Activated CD4-positive, alpha-beta T cell treated with anti-CD3 and anti-CD28 coated beads, Interleukin-2, amount 10 ng/mL, durations not matched to agents 7 days and 5 days (primary cell): ENCODE results near the gene CBX5. TPM values are rescaled to one million over a fixed set of nuclear protein-coding genes. Genes with fewer than 3 reads are reported as not detected.
A peak's percentile ranks its signal among the peaks of the same experiment; 100 is the strongest.

ENCODE experiments used
- CTCF ChIA-PET: fragments of 350-600 bp; sonication (Branson Sonifier 250); formaldehyde crosslinking; loops from one replicate; lab custom pipeline; 2021; ENCODE audit warnings: antibody characterized with exemption; lab: Charles Lee
- POLR2A ChIA-PET: fragments of 350-600 bp; sonication (Branson Sonifier 250); formaldehyde crosslinking; loops from one replicate; lab custom pipeline; 2021; ENCODE audit warnings: antibody characterized with exemption; lab: Charles Lee
- DNase-seq: peaks from one replicate; pipeline ENCODE4 v3.0.0-alpha.2; 2020
- H3K27ac Mint-ChIP-seq: one replicate; pipeline ENCODE4 v1.8.0; 2021; ENCODE audit warnings: mild to moderate bottlenecking, moderate library complexity, mixed read lengths
- H3K27me3 Mint-ChIP-seq: one replicate; pipeline ENCODE4 v1.8.0; 2021; ENCODE audit warnings: mixed read lengths
- H3K36me3 Mint-ChIP-seq: one replicate; pipeline ENCODE4 v1.8.0; 2021; ENCODE audit warnings: low read depth, mixed read lengths
- H3K4me1 Mint-ChIP-seq: one replicate; pipeline ENCODE4 v1.8.0; 2021; ENCODE audit warnings: mixed read lengths
- H3K4me3 Mint-ChIP-seq: one replicate; pipeline ENCODE4 v1.8.0; 2021; ENCODE audit warnings: mild to moderate bottlenecking, moderate library complexity, mixed read lengths
- H3K9me3 Mint-ChIP-seq: one replicate; pipeline ENCODE4 v1.8.0; 2021; ENCODE audit warnings: mixed read lengths
- total RNA-seq, 2 experiments: library from RNA; stranded (reverse); gene quantifications; one replicate each; pipeline ENCODE4 v1.2.3, GENCODE V29; 2021

Gene CBX5
- total RNA-seq, 2 experiments from 2014 or later, result 145 to 170 TPM

- Mint-ChIP-seq H3K36me3 (no peaks in the 10 kb centered on the region), H3K4me3 (peak overlapping the region; percentile 78), H3K27ac (no peak overlapping the region), H3K4me1 (peaks cover 44% of the 10 kb centered on the region), H3K9me3 (no peaks in the 10 kb centered on the region), H3K27me3 (peaks cover 22% of the 10 kb centered on the region)
- POLR2A ChIA-PET, result interaction anchor here (0.5 kb wide), 1 partner anchor 164 kb away, joined by 3 read pairs; no protein-coding TSS in a partner anchor
- CTCF ChIA-PET, result interaction anchor here (0.7 to 4.0 kb wide), 39 partner anchors 9 to 595 kb away, joined by 3 to 39 read pairs (median 4); partner anchors contain the start of genes HNRNPA1, HOXC10, HOXC4 and HOXC5
- DNase-seq, result peak; percentile 94
Observed at GRCh38 chr12:54214553-54215406, 65.1 kb downstream of the CBX5 start.

- Mint-ChIP-seq H3K27me3 (peaks cover 16% of the 10 kb centered on the region), H3K27ac (no peak overlapping the region), H3K36me3 (no peaks in the 10 kb centered on the region), H3K4me1 (peaks cover 34% of the 10 kb centered on the region), H3K4me3 (no peak overlapping the region), H3K9me3 (no peaks in the 10 kb centered on the region)
- no peak for DNase-seq
- ChIA-PET CTCF (interaction anchor here (0.9 to 4.0 kb wide), 8 partner anchors 9 to 207 kb away, joined by 3 to 17 read pairs (median 6); partner anchors contain the start of gene HOXC5), POLR2A (no interaction called here)
Observed at GRCh38 chr12:54213079-54213478, 66.8 kb downstream of the CBX5 start.

- Mint-ChIP-seq H3K27me3 (peaks cover 23% of the 10 kb centered on the region), H3K36me3 (no peaks in the 10 kb centered on the region), H3K9me3 (no peaks in the 10 kb centered on the region), H3K4me1 (peaks cover 30% of the 10 kb centered on the region), H3K27ac (no peak overlapping the region), H3K4me3 (no peak overlapping the region)
- ChIA-PET CTCF (interaction anchor here (1.0 to 1.4 kb wide), 2 partner anchors 167 to 168 kb away, joined by 3 to 4 read pairs; no protein-coding TSS in a partner anchor), POLR2A (no interaction called here)
- no peak for DNase-seq
Observed at GRCh38 chr12:54211920-54212319, 68.0 kb downstream of the CBX5 start.

- DNase-seq, result no peak
- Mint-ChIP-seq H3K4me3 (no peak overlapping the region), H3K27me3 (peaks cover 30% of the 10 kb centered on the region), H3K27ac (no peak overlapping the region), H3K9me3 (no peaks in the 10 kb centered on the region), H3K36me3 (no peaks in the 10 kb centered on the region), H3K4me1 (peaks cover 18% of the 10 kb centered on the region)
- CTCF ChIA-PET, result interaction anchor here (0.6 to 1.7 kb wide), 4 partner anchors 9 to 224 kb away, joined by 3 to 6 read pairs (median 4); no protein-coding TSS in a partner anchor
- POLR2A ChIA-PET, result no interaction called here
Observed at GRCh38 chr12:54210400-54210790, 69.5 kb downstream of the CBX5 start.

GRCh38 chr12:54208591-54208990 is 71.3 kb downstream of the CBX5 start:
- ChIA-PET CTCF (interaction anchor here (0.8 to 4.0 kb wide), 12 partner anchors 9 to 247 kb away, joined by 3 to 27 read pairs (median 5); partner anchors contain the start of genes COPZ1, HOXC4, HOXC5 and SMUG1), POLR2A (no interaction called here)
- no peak for DNase-seq
- Mint-ChIP-seq H3K27ac (no peak overlapping the region), H3K4me3 (no peak overlapping the region), H3K36me3 (no peaks in the 10 kb centered on the region), H3K4me1 (peaks cover 8% of the 10 kb centered on the region), H3K27me3 (peaks cover 39% of the 10 kb centered on the region), H3K9me3 (no peaks in the 10 kb centered on the region)

- peaks cover 39% of the 10 kb centered on the region for H3K27me3 Mint-ChIP-seq
- no peaks in the 10 kb centered on the region for H3K36me3 Mint-ChIP-seq
- no peak overlapping the region for H3K4me3 Mint-ChIP-seq
- no peaks in the 10 kb centered on the region for H3K9me3 Mint-ChIP-seq
- ChIA-PET CTCF (interaction anchor here (0.5 to 4.0 kb wide), 28 partner anchors 9 to 1420 kb away, joined by 3 to 27 read pairs (median 4); partner anchors contain the start of genes COPZ1, HOXC10, HOXC4 and HOXC5), POLR2A (no interaction called here)
- H3K4me1 Mint-ChIP-seq, result peaks cover 8% of the 10 kb centered on the region
- peak; percentile 81 for DNase-seq
- peak overlapping the region; percentile 36 for H3K27ac Mint-ChIP-seq
Observed at GRCh38 chr12:54207539-54208294, 72.2 kb downstream of the CBX5 start.

- DNase-seq, result no peak
- Mint-ChIP-seq H3K27me3 (peaks cover 34% of the 10 kb centered on the region), H3K4me1 (peaks cover 8% of the 10 kb centered on the region), H3K27ac (no peak overlapping the region), H3K4me3 (no peak overlapping the region), H3K9me3 (no peaks in the 10 kb centered on the region), H3K36me3 (no peaks in the 10 kb centered on the region)
- POLR2A ChIA-PET, result no interaction called here
- CTCF ChIA-PET, result interaction anchor here (0.6 to 4.0 kb wide), 18 partner anchors 8 to 231 kb away, joined by 3 to 27 read pairs (median 4); partner anchors contain the start of genes HOXC10, HOXC5, HOXC8 and HOXC9
Observed at GRCh38 chr12:54206791-54207190, 73.1 kb downstream of the CBX5 start.

GRCh38 chr12:54204316-54204715 is 75.6 kb downstream of the CBX5 start:
- DNase-seq, result no peak
- H3K36me3 Mint-ChIP-seq, result no peaks in the 10 kb centered on the region
- ChIA-PET POLR2A (no interaction called here), CTCF (interaction anchor here (1.1 to 1.8 kb wide), 5 partner anchors 19 to 218 kb away, joined by 3 to 8 read pairs (median 3); partner anchors contain the start of gene HOXC5)
- no peak overlapping the region for H3K4me3 Mint-ChIP-seq
- H3K27me3 Mint-ChIP-seq, result peaks cover 44% of the 10 kb centered on the region
- H3K4me1 Mint-ChIP-seq, result peaks cover 8% of the 10 kb centered on the region
- H3K27ac Mint-ChIP-seq, result no peak overlapping the region
- H3K9me3 Mint-ChIP-seq, result no peaks in the 10 kb centered on the region

GRCh38 chr12:54201001-54201794 is 78.7 kb downstream of the CBX5 start:
- peaks cover 1% of the 10 kb centered on the region for H3K4me1 Mint-ChIP-seq
- ChIA-PET CTCF (interaction anchor here (0.6 to 5.0 kb wide), 32 partner anchors 9 to 240 kb away, joined by 3 to 29 read pairs (median 4); partner anchors contain the start of genes HOXC10, HOXC5, HOXC6 and HOXC8), POLR2A (no interaction called here)
- DNase-seq, result peak; percentile 68
- no peaks in the 10 kb centered on the region for H3K9me3 Mint-ChIP-seq
- peaks cover 54% of the 10 kb centered on the region for H3K27me3 Mint-ChIP-seq
- no peak overlapping the region for H3K27ac Mint-ChIP-seq
- H3K36me3 Mint-ChIP-seq, result no peaks in the 10 kb centered on the region
- H3K4me3 Mint-ChIP-seq, result no peak overlapping the region

GRCh38 chr12:54200412-54200811 is 79.5 kb downstream of the CBX5 start:
- H3K4me3 Mint-ChIP-seq, result no peak overlapping the region
- peaks cover 55% of the 10 kb centered on the region for H3K27me3 Mint-ChIP-seq
- ChIA-PET CTCF (interaction anchor here (0.9 to 5.0 kb wide), 18 partner anchors 8 to 214 kb away, joined by 3 to 29 read pairs (median 5); partner anchors contain the start of genes HOXC10, HOXC5, HOXC6 and HOXC8), POLR2A (no interaction called here)
- H3K36me3 Mint-ChIP-seq, result no peaks in the 10 kb centered on the region
- DNase-seq, result no peak
- H3K27ac Mint-ChIP-seq, result no peak overlapping the region
- no peaks in the 10 kb centered on the region for H3K4me1 Mint-ChIP-seq
- H3K9me3 Mint-ChIP-seq, result no peaks in the 10 kb centered on the region

GRCh38 chr12:54199917-54200316 is 80.0 kb downstream of the CBX5 start:
- POLR2A ChIA-PET, result no interaction called here
- Mint-ChIP-seq H3K27me3 (peaks cover 57% of the 10 kb centered on the region), H3K4me1 (no peaks in the 10 kb centered on the region), H3K4me3 (no peak overlapping the region), H3K9me3 (no peaks in the 10 kb centered on the region), H3K27ac (no peak overlapping the region), H3K36me3 (no peaks in the 10 kb centered on the region)
- CTCF ChIA-PET, result interaction anchor here (1.0 to 5.0 kb wide), 7 partner anchors 7 to 168 kb away, joined by 3 to 29 read pairs (median 14); partner anchors contain the start of genes HOXC5 and SMUG1
- no peak for DNase-seq
